Trophoblast cell (in vitro differentiated cells and primary cell): ENCODE data around the gene ARHGEF40.

Experiments used
- DNase-seq, 2 donors: peaks; one replicate each; pipeline ENCODE4 v3.0.0-alpha.2; 2016
- H2AFZ ChIP-seq: 2 replicates; pipeline ENCODE4 v1.6.1; 2013; ENCODE audit warnings: low read length, moderate library complexity, mild to moderate bottlenecking; ENCODE audit not compliant: insufficient read depth, poor library complexity
- H2AK5ac ChIP-seq: 2 replicates; pipeline ENCODE4 v1.6.1; 2013; ENCODE audit warnings: mild to moderate bottlenecking, low read length
- H2BK120ac ChIP-seq: 2 replicates; pipeline ENCODE4 v1.6.1; 2013; ENCODE audit warnings: low read length, mild to moderate bottlenecking, moderate library complexity; ENCODE audit not compliant: insufficient read depth, poor library complexity
- H2BK12ac ChIP-seq: 2 replicates; pipeline ENCODE4 v1.6.1; 2013; ENCODE audit warnings: mild to moderate bottlenecking, low read length, moderate library complexity
- H2BK5ac ChIP-seq: 2 replicates; pipeline ENCODE4 v1.6.1; 2013; ENCODE audit warnings: low read length, low read depth, moderate library complexity, mild to moderate bottlenecking; ENCODE audit not compliant: poor library complexity
- H3K14ac ChIP-seq: 2 replicates; pipeline ENCODE4 v1.6.1; 2013; ENCODE audit warnings: mild to moderate bottlenecking, low read length
- H3K18ac ChIP-seq: 2 replicates; pipeline ENCODE4 v1.6.1; 2013; ENCODE audit warnings: mild to moderate bottlenecking, low read length
- H3K23ac ChIP-seq: 2 replicates; pipeline ENCODE4 v1.6.1; 2013; ENCODE audit warnings: low read length
- H3K27ac ChIP-seq: 2 replicates; pipeline ENCODE4 v1.5.1; 2013; ENCODE audit warnings: low read depth, mild to moderate bottlenecking, inconsistent platforms, low read length, moderate library complexity
- H3K27me3 ChIP-seq: 2 replicates; pipeline ENCODE4 v1.6.1; 2013; ENCODE audit warnings: inconsistent platforms, mild to moderate bottlenecking, low read length, moderate library complexity; ENCODE audit not compliant: insufficient read depth
- H3K36me3 ChIP-seq, 2 experiments: 1 replicate in 1 of 2; 2 replicates in 1 of 2; pipeline ENCODE4 v1.6.1; 2013; ENCODE audit warnings: low read length in 2 of 2, mild to moderate bottlenecking in 2 of 2, moderate library complexity in 1 of 2; ENCODE audit not compliant: insufficient read depth in 2 of 2, control insufficient read depth in 1 of 2
- H3K4ac ChIP-seq: 2 replicates; pipeline ENCODE4 v1.6.1; 2013; ENCODE audit warnings: low read depth, mild to moderate bottlenecking, low read length, moderate library complexity
- H3K4me1 ChIP-seq, 2 experiments: 1 replicate in 1 of 2; 2 replicates in 1 of 2; pipeline ENCODE4 v1.6.1; 2013; ENCODE audit warnings: low read length in 2 of 2, mild to moderate bottlenecking in 2 of 2, moderate library complexity in 1 of 2; ENCODE audit not compliant: insufficient read depth in 2 of 2, control insufficient read depth in 1 of 2
- H3K4me2 ChIP-seq: 2 replicates; pipeline ENCODE4 v1.6.1; 2013; ENCODE audit warnings: inconsistent platforms, mild to moderate bottlenecking, low read length, moderate library complexity
- H3K4me3 ChIP-seq: 2 replicates; pipeline ENCODE4 v1.5.1; 2013; ENCODE audit warnings: mild to moderate bottlenecking, low read depth, low read length, inconsistent platforms
- H3K79me1 ChIP-seq: one replicate; pipeline ENCODE4 v1.6.1; 2013; ENCODE audit warnings: low read length
- H3K79me2 ChIP-seq: 2 replicates; pipeline ENCODE4 v1.6.1; 2013; ENCODE audit warnings: low read length, mild to moderate bottlenecking; ENCODE audit not compliant: control insufficient read depth, insufficient read depth, poor library complexity
- H3K9ac ChIP-seq: 2 replicates; pipeline ENCODE4 v1.6.1; 2013; ENCODE audit warnings: mild to moderate bottlenecking, low read length
- H3K9me3 ChIP-seq: 2 replicates; pipeline ENCODE4 v1.6.1; 2013; ENCODE audit warnings: low read depth, mild to moderate bottlenecking, control low read depth, inconsistent platforms, low read length; ENCODE audit not compliant: insufficient read depth
- H4K12ac ChIP-seq: 2 replicates; pipeline ENCODE4 v1.6.1; 2013; ENCODE audit warnings: low read depth, mild to moderate bottlenecking, low read length, moderate library complexity
- H4K8ac ChIP-seq: 2 replicates; pipeline ENCODE4 v1.6.1; 2013; ENCODE audit warnings: low read depth, mild to moderate bottlenecking, low read length, moderate library complexity
- H4K91ac ChIP-seq: one replicate; pipeline ENCODE4 v1.6.1; 2013; ENCODE audit warnings: low read depth, mild to moderate bottlenecking, low read length, moderate library complexity
- WGBS: extraction: QIAGEN DNeasy Blood & Tissue Kit; methylation state at CpG from one replicate; pipeline ENCODE4 v1.1.7; 2013; ENCODE audit warnings: missing lambda C conversion rate; ENCODE audit not compliant: insufficient read length, insufficient coverage; ENCODE audit errors: extremely low coverage; 5-methylcytosine and 5-hydroxymethylcytosine counted together

Gene ARHGEF40

GRCh38 chr14:21032326-21033132, 37.6 kb upstream of the ARHGEF40 start:
- no CpG with 5 or more reads among the region's 5 CpGs for WGBS
- no peak overlapping the region for H2BK120ac ChIP-seq
- H3K4ac ChIP-seq: no peak overlapping the region
- H3K79me1 ChIP-seq: no peaks in the 10 kb centered on the region
- DNase-seq: no peak
- H3K36me3 ChIP-seq: no peaks in the 10 kb centered on the region
- H2BK5ac ChIP-seq: no peak overlapping the region
- no peak overlapping the region for H2BK12ac ChIP-seq
- H3K23ac ChIP-seq: no peak overlapping the region
- H3K4me2 ChIP-seq: no peak overlapping the region
- H2AK5ac ChIP-seq: no peak overlapping the region
- H3K9me3 ChIP-seq: peaks cover 2% of the 10 kb centered on the region
- no peak overlapping the region for H4K91ac ChIP-seq
- H3K79me2 ChIP-seq: no peaks in the 10 kb centered on the region
- H4K8ac ChIP-seq: no peak overlapping the region
- no peaks in the 10 kb centered on the region for H3K4me1 ChIP-seq
- no peak overlapping the region for H4K12ac ChIP-seq
- H3K18ac ChIP-seq: no peak overlapping the region
- H3K14ac ChIP-seq: no peak overlapping the region
- no peaks in the 10 kb centered on the region for H3K27me3 ChIP-seq
- H3K27ac ChIP-seq: no peak overlapping the region
- H3K9ac ChIP-seq: no peak overlapping the region
- H2AFZ ChIP-seq: no peak overlapping the region
- H3K4me3 ChIP-seq: no peak overlapping the region

- no peak overlapping the region for H2BK120ac ChIP-seq
- H3K79me1 ChIP-seq: no peaks in the 10 kb centered on the region
- H3K4me3 ChIP-seq: peak overlapping the region; percentile 45
- H3K27me3 ChIP-seq: no peaks in the 10 kb centered on the region
- no peak overlapping the region for H2AFZ ChIP-seq
- no peak overlapping the region for H3K4ac ChIP-seq
- H3K9me3 ChIP-seq: peaks cover 2% of the 10 kb centered on the region
- H3K4me2 ChIP-seq: no peak overlapping the region
- H3K18ac ChIP-seq: no peak overlapping the region
- no peaks in the 10 kb centered on the region for H3K36me3 ChIP-seq
- DNase-seq: no peak
- H3K9ac ChIP-seq: no peak overlapping the region
- H3K79me2 ChIP-seq: no peaks in the 10 kb centered on the region
- no peak overlapping the region for H2AK5ac ChIP-seq
- H3K4me1 ChIP-seq: no peaks in the 10 kb centered on the region
- no peak overlapping the region for H3K14ac ChIP-seq
- no peak overlapping the region for H2BK5ac ChIP-seq
- no peak overlapping the region for H4K12ac ChIP-seq
- no CpG with 5 or more reads among the region's 4 CpGs for WGBS
- H2BK12ac ChIP-seq: no peak overlapping the region
- no peak overlapping the region for H4K91ac ChIP-seq
- H3K27ac ChIP-seq: no peak overlapping the region
- H4K8ac ChIP-seq: no peak overlapping the region
- no peak overlapping the region for H3K23ac ChIP-seq
Observed at GRCh38 chr14:21033133-21033698, 36.9 kb upstream of the ARHGEF40 start.

GRCh38 chr14:21034707-21035106, 35.4 kb upstream of the ARHGEF40 start, which contains the start of gene RNASE13:
Gene RNASE13, minus strand, starts transcription at chr14:21034807. Its CDS starts 519 bp downstream, at chr14:21034288.
- no peak within 1 kb of the TSS for H4K12ac ChIP-seq
- H2BK5ac ChIP-seq: no peak within 1 kb of the TSS
- no peak within 1 kb of the TSS for H3K23ac ChIP-seq
- H3K18ac ChIP-seq: no peak within 1 kb of the TSS
- no peaks in the 10 kb centered on the region for H3K79me2 ChIP-seq
- no peak within 1 kb of the TSS for H3K4ac ChIP-seq
- no peak within 1 kb of the TSS for H3K4me3 ChIP-seq
- H4K8ac ChIP-seq: no peak within 1 kb of the TSS
- no peak within 1 kb of the TSS for H4K91ac ChIP-seq
- no peaks in the 10 kb centered on the region for H3K27me3 ChIP-seq
- H2BK12ac ChIP-seq: no peak within 1 kb of the TSS
- WGBS: no CpG with 5 or more reads among the region's 5 CpGs
- peaks cover 0 to 2% of the 10 kb centered on the region in 2 experiments for H3K4me1 ChIP-seq
- no peak within 1 kb of the TSS for H3K4me2 ChIP-seq
- no peak within 1 kb of the TSS for H2AK5ac ChIP-seq
- no peak within 1 kb of the TSS for H2BK120ac ChIP-seq
- H3K9me3 ChIP-seq: peaks cover 2% of the 10 kb centered on the region
- H3K79me1 ChIP-seq: no peaks in the 10 kb centered on the region
- H3K9ac ChIP-seq: no peak within 1 kb of the TSS
- H3K27ac ChIP-seq: no peak within 1 kb of the TSS
- no peaks in the 10 kb centered on the region for H3K36me3 ChIP-seq
- no peak within 1 kb of the TSS for H3K14ac ChIP-seq
- no peak for DNase-seq
- no peak within 1 kb of the TSS for H2AFZ ChIP-seq

GRCh38 chr14:21036751-21037150, 33.4 kb upstream of the ARHGEF40 start:
- Histone ChIP-seq H3K79me1 (no peaks in the 10 kb centered on the region), H3K27ac (no peak overlapping the region), H3K27me3 (no peaks in the 10 kb centered on the region), H2BK120ac (no peak overlapping the region), H4K12ac (no peak overlapping the region), H3K4me1 (peaks cover 4 to 6% of the 10 kb centered on the region in 2 experiments), H2AK5ac (no peak overlapping the region), H4K8ac (no peak overlapping the region), H2AFZ (no peak overlapping the region), H2BK5ac (no peak overlapping the region), H3K4me2 (no peak overlapping the region), H3K4me3 (peak overlapping the region; percentile 23), H3K9me3 (peaks cover under 1% of the 10 kb centered on the region), H3K79me2 (no peaks in the 10 kb centered on the region), H3K36me3 (no peaks in the 10 kb centered on the region), H3K9ac (no peak overlapping the region), H3K23ac (no peak overlapping the region), H3K18ac (no peak overlapping the region), H4K91ac (no peak overlapping the region), H3K4ac (no peak overlapping the region), H2BK12ac (no peak overlapping the region), H3K14ac (no peak overlapping the region)
- DNase-seq: no peak
- WGBS: no CpG with 5 or more reads among the region's 7 CpGs
